Left lung (tissue), 10 donors: ENCODE results near the gene C14orf132. TPM values are rescaled to one million over a fixed set of nuclear protein-coding genes. Genes with fewer than 3 reads are reported as not detected.

Experiments used
- ATAC-seq: fragments of 200-7000 bp; cut with Tn5 transposase; one replicate; pipeline ENCODE4 v1.9.1; 2020; ENCODE audit warnings: moderate library complexity
- DNase-seq, 4 donors: peaks; one replicate each; pipeline ENCODE4 v3.0.0-alpha.2; 2013 to 2020
- H3K27ac ChIP-seq, 2 donors: fragments of 200-600 bp; sonication (generic) in 1 of 2; one replicate each; pipeline versions ENCODE4 v1.5.0 to v1.8.0; 2020 to 2021
- H3K27me3 ChIP-seq, 2 donors: fragments of 200-600 bp; sonication (generic) in 1 of 2; one replicate each; pipeline versions ENCODE4 v1.5.0 to v1.8.0; 2020 to 2021
- H3K36me3 ChIP-seq, 2 donors: fragments of 200-600 bp; sonication (generic) in 1 of 2; one replicate each; pipeline versions ENCODE4 v1.5.0 to v1.8.0; 2020 to 2021
- H3K4me1 ChIP-seq, 2 donors: fragments of 200-600 bp; one replicate each; pipeline ENCODE4 v1.8.0; 2021
- H3K4me3 ChIP-seq, 2 donors: fragments of 200-600 bp; sonication (generic) in 1 of 2; one replicate each; pipeline versions ENCODE4 v1.5.0 to v1.8.0; 2020 to 2021; ENCODE audit warnings: mild to moderate bottlenecking in 1 of 2
- H3K9me3 ChIP-seq, 2 donors: fragments of 200-600 bp; sonication (generic) in 1 of 2; one replicate each; pipeline versions ENCODE4 v1.5.0 to v1.8.0; 2020 to 2021
- intact Hi-C, 2 donors: fragments of 100-400 bp; cut with DNase I; formaldehyde crosslinking; loops; one replicate each; pipeline versions ENCODE4 v1.11.2 to v1.14.2; 2022
- polyA plus RNA-seq, 6 donors: library from polyadenylated mRNA; unstranded; fragments of 120-200 nt; gene quantifications; one replicate each; pipeline ENCODE4 v1.2.1, GENCODE V29; 2013; ENCODE audit not compliant: insufficient read length in 6 of 6
- total RNA-seq, 2 donors: library from RNA; stranded (reverse); fragmentation: NEBNext Ultra II Directional; extraction: Animal tissue kit (Norgen Biotek cat#: 25700); gene quantifications; one replicate each; pipeline ENCODE4 v1.2.1, GENCODE V29; 2021
- TF ChIP-seq, protein P1 (sequence below), 2 donors: fragments of 200-600 bp; sonication (generic) in 1 of 2; IDR thresholded peaks; one replicate each; pipeline versions ENCODE4 v1.5.0 to v1.8.0; 2021; ENCODE audit warnings: antibody characterized with exemption in 2 of 2
- donor health status: DM: no; HTN: yes; CAD: no.
- donor health status: DM: no; HTN: no; CAD: no.

The C14orf132 gene
- total and polyA plus RNA-seq, 8 donors = 23.2 to 87.8 (median 34.0) TPM

DNA sequence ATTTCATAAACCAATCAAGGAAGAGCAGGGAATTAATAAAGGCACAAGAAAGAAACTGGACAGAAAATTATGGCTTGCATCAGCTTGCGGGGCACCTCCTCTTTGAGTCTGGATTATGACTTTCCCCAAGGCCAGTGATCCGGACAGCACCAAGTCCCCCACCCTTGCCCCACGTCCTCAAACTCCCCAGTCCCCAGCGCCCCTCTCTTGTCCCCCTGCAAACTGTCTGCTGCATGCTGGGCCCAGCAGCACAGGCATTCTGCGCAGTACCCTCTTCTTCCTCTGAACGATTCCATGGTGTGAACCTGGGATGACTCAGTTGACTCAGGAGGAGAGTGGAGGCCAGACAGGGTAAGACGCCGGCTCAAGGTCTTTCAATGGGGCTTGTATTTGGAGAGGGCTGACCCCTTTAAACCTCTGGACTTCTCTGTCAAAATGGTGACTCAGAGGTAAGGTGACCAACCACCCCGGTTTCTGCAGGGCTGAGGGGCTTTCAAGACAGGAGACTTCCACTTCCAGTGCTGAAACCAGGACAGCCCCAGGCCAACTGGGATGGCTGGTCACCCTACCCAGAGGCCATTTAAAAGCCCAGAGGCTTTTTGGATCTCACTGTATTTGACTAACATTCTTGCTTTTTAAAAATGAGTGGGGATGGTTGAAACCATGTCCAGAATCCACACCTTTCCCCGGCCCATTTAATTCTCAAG, 13.5 kb downstream of the C14orf132 start:
- TF ChIP-seq, protein P1, sequence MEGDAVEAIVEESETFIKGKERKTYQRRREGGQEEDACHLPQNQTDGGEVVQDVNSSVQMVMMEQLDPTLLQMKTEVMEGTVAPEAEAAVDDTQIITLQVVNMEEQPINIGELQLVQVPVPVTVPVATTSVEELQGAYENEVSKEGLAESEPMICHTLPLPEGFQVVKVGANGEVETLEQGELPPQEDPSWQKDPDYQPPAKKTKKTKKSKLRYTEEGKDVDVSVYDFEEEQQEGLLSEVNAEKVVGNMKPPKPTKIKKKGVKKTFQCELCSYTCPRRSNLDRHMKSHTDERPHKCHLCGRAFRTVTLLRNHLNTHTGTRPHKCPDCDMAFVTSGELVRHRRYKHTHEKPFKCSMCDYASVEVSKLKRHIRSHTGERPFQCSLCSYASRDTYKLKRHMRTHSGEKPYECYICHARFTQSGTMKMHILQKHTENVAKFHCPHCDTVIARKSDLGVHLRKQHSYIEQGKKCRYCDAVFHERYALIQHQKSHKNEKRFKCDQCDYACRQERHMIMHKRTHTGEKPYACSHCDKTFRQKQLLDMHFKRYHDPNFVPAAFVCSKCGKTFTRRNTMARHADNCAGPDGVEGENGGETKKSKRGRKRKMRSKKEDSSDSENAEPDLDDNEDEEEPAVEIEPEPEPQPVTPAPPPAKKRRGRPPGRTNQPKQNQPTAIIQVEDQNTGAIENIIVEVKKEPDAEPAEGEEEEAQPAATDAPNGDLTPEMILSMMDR (IDR thresholded peaks at IDR 0.05) = no peak
- Histone ChIP-seq H3K4me3 (no peak overlapping the region), H3K36me3 (no peaks in the 10 kb centered on the region), H3K9me3 (no peaks in the 10 kb centered on the region), H3K27ac (no peak overlapping the region), H3K27me3 (no peaks in the 10 kb centered on the region), H3K4me1 (peaks cover 0 to 7% of the 10 kb centered on the region in 2 donors)
- no peak for ATAC-seq
- intact Hi-C loops = no loop called here
- DNase-seq = no peak

DNA sequence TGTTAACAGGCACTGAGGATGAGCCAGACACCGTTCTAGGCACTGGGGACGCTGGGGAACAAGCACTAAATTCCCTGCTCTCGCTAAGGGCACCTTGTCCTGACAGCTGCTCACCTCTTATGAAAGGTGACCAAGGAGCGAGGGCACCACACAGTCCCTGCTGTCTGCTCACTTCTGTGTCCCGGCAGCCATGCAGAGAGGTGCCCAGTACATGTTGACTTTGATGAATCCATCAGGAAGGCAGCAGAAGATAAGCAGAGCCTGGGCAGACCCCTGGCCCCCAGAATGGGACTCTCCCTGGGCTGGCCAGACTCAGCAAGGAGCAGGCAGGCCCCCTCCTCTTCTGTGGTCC, 14.1 kb downstream of the C14orf132 start:
- intact Hi-C loops = no loop called here
- peak overlapping the region in 1 of 2 donors; percentile 67 for H3K27ac ChIP-seq
- H3K4me1 ChIP-seq = peaks cover 0 to 7% of the 10 kb centered on the region in 2 donors
- DNase-seq (no peak), ATAC-seq (no peak)
- no peaks in the 10 kb centered on the region for H3K36me3 ChIP-seq
- TF ChIP-seq, protein P1 (IDR thresholded peaks at IDR 0.05) = no peak
- H3K4me3 ChIP-seq = no peak overlapping the region
- no peaks in the 10 kb centered on the region for H3K9me3 ChIP-seq
- H3K27me3 ChIP-seq = no peaks in the 10 kb centered on the region

DNA sequence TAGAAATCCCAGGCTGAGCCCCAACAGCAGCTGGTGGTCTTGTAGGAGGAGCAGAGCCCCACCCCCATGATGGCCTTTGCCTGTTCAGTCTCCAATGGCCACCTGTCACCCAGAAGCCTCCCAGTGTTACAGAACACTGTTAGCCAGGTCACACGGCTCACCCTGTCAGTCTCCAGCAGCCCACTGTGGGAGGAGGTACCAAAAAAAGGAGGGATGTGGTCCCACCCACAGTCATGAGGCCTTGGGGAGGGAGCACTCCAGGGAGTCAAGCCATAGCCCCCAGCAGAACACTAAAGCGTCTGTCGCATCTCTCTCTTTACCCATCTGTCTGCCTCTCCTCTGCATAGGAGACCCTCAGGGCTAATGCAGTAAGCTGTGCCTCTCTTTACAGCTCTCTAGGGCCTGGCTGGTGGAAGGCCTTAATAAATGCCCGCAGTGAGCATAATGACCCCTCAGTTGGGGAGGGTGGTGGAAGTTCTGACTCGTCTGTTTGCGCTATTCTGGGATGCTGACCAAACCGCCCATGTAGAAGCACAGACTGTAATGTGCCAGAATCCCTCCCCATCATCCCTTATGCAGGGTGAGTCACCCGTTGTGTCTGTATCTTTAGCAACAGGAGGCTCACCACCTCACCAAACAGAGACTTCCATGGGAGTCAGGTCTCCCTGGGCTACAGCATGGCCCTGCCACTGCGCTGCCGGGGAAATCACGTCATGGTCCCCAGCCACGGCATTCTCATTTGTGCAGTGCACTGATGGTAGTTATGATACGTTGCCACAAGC, 14.6 kb downstream of the C14orf132 start:
- intact Hi-C loops = no loop called here

DNA sequence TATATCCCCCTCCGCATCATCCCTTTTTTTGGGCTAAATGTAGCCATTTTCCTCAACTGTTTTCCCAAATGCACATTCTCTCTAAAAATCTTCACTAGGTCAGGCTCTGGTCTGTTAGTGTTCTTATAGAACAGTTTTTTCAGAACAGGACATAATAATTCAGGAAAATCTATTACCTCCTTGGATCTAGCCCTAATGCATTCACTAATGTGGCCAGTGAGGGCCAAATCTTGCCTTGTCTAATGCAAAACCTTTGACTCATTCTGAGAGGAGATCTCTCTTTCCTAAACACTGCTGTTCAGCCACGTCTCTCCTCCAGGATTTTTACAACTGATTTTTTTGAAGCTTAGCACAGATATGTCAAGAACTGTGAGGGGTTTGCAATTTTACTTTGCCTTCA, 15.5 kb downstream of the C14orf132 start:
- no peaks in the 10 kb centered on the region for H3K36me3 ChIP-seq
- no peaks in the 10 kb centered on the region for H3K27me3 ChIP-seq
- intact Hi-C loops = no loop called here
- no peaks in the 10 kb centered on the region for H3K9me3 ChIP-seq
- TF ChIP-seq, protein P1 (IDR thresholded peaks at IDR 0.05) = no peak
- peaks cover 0 to 7% of the 10 kb centered on the region in 2 donors for H3K4me1 ChIP-seq
- H3K4me3 ChIP-seq = no peak overlapping the region
- no peak for DNase-seq
- no peak for ATAC-seq
- peak overlapping the region in 1 of 2 donors; percentile 67 for H3K27ac ChIP-seq

More for the DNA sequence above, 14.6 kb downstream of the C14orf132 start:
- TF ChIP-seq, protein P1 (IDR thresholded peaks at IDR 0.05) = no peak
- Histone ChIP-seq H3K27me3 (no peaks in the 10 kb centered on the region), H3K4me3 (no peak overlapping the region), H3K4me1 (peaks cover 0 to 7% of the 10 kb centered on the region in 2 donors), H3K36me3 (no peaks in the 10 kb centered on the region), H3K9me3 (no peaks in the 10 kb centered on the region), H3K27ac (peak overlapping the region in 1 of 2 donors; percentile 67)
- ATAC-seq (peak; percentile 84), DNase-seq (peak in 1 of 4 donors; percentile 63)

DNA sequence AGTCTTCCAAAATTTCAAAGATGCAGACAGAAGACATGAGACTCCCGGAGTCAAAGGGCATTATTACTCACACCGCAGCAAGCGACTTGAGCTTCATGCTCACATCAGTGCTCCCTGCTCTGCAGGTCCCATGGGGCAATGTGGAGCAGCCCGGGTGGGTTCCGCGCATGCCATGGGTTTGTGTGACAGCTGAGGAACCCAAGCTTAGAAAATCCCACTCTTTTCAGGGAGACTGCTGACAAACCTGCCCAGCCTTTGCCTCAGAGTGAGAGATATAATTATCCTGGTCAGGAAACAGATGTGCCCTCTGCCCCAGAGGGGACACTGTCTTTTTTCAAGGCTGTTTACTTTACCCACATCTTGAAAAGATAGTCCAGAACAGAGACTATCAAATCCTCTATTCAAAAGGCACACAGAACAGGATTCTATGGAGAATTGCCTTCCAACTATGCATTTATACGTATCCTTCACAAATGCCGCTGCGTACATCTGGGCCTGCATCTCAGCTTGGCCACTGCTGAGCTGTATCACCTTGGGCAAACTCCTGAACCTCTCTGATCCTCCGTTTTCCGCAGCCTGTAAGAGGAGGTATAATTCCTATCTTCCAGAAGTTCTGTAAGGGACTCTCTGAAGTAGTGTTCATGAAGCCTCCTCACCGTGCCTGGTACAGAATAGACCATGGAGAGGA, 16.0 kb downstream of the C14orf132 start:
- intact Hi-C loops = no loop called here

More for the DNA sequence above, 16.0 kb downstream of the C14orf132 start:
- ATAC-seq (no peak), DNase-seq (no peak)
- H3K27ac ChIP-seq = no peak overlapping the region
- H3K4me3 ChIP-seq = no peak overlapping the region
- no peaks in the 10 kb centered on the region for H3K9me3 ChIP-seq
- peaks cover 0 to 4% of the 10 kb centered on the region in 2 donors for H3K4me1 ChIP-seq
- TF ChIP-seq, protein P1 (IDR thresholded peaks at IDR 0.05) = no peak
- no peaks in the 10 kb centered on the region for H3K36me3 ChIP-seq
- no peaks in the 10 kb centered on the region for H3K27me3 ChIP-seq
